H1 (cell line): ENCODE results near the gene FXYD3. TPM values are rescaled to one million over a fixed set of nuclear protein-coding genes. Genes with fewer than 3 reads are reported as not detected.
A peak's percentile ranks its signal among the peaks of the same experiment; 100 is the strongest.

Experiments used
- CTCF ChIA-PET: fragments of 300-600 bp; sonication (Branson Sonifier 250); formaldehyde crosslinking; loops from one replicate; lab custom pipeline; 2021; ENCODE audit not compliant: partially characterized antibody; lab: Charles Lee
- POLR2A ChIA-PET: fragments of 300-600 bp; sonication (Branson Sonifier 250); formaldehyde crosslinking; loops from one replicate; lab custom pipeline; 2021; ENCODE audit warnings: inconsistent platforms; ENCODE audit not compliant: partially characterized antibody; lab: Charles Lee
- DNase-seq, 2 experiments: peaks; one replicate each; pipeline versions ENCODE4 v3.0.0 to v3.0.0-alpha.2; 2010 to 2022; ENCODE audit warnings: low spot score in 2 of 2, low read depth in 1 of 2, mixed read lengths in 1 of 2
- FAIRE-seq: peaks from 2 replicates; lab custom pipeline; 2011; peaks lifted over from hg19 to GRCh38; lab: Jason Lieb, UNC
- H2AFZ ChIP-seq: 2 replicates; pipeline ENCODE4 v1.8.1; 2012; ENCODE audit warnings: low read length, inconsistent platforms
- H2AK5ac ChIP-seq: 2 replicates; pipeline ENCODE4 v1.6.1; 2013; ENCODE audit warnings: low read depth, low read length
- H2BK120ac ChIP-seq: replicated peaks from 2 replicates; pipeline ENCODE3; 2013; ENCODE audit warnings: low read depth, low read length, inconsistent platforms
- H2BK12ac ChIP-seq: 2 replicates; pipeline ENCODE4 v1.6.1; 2013; ENCODE audit warnings: low read depth, low read length
- H2BK15ac ChIP-seq: 2 replicates; pipeline ENCODE4 v1.6.1; 2013; ENCODE audit warnings: low read length
- H2BK20ac ChIP-seq: 2 replicates; pipeline ENCODE4 v1.6.1; 2013; ENCODE audit warnings: low read length
- H2BK5ac ChIP-seq: 2 replicates; pipeline ENCODE4 v1.6.1; 2013; ENCODE audit warnings: low read depth, low read length
- H3K14ac ChIP-seq: 2 replicates; pipeline ENCODE4 v1.6.1; 2013; ENCODE audit warnings: inconsistent platforms; ENCODE audit not compliant: insufficient read length
- H3K18ac ChIP-seq: 2 replicates; pipeline ENCODE4 v1.6.1; 2013; ENCODE audit warnings: low read length; ENCODE audit errors: extremely low read depth
- H3K23ac ChIP-seq: 2 replicates; pipeline ENCODE4 v1.6.1; 2013; ENCODE audit warnings: inconsistent platforms; ENCODE audit not compliant: insufficient read length
- H3K23me2 ChIP-seq: 2 replicates; pipeline ENCODE4 v1.6.1; 2013; ENCODE audit warnings: low read depth, low read length
- H3K27ac ChIP-seq: 2 replicates; pipeline ENCODE4 v1.6.1; 2011; ENCODE audit warnings: low read depth, low read length, inconsistent platforms
- H3K27me3 ChIP-seq, 4 experiments: replicated peaks in 1 of 4; 1 replicate in 1 of 4; 2 replicates in 3 of 4; pipeline versions ENCODE4 v1.6.1 to v1.8.1; 2011 to 2013; ENCODE audit warnings: low read length in 3 of 4, mild to moderate bottlenecking in 3 of 4, inconsistent platforms in 2 of 4, mixed read lengths in 2 of 4, moderate library complexity in 1 of 4; ENCODE audit not compliant: control insufficient read depth in 3 of 4, insufficient read depth in 3 of 4; ENCODE audit errors: extremely low read depth in 1 of 4
- H3K36me3 ChIP-seq, 4 experiments: 2 replicates each; pipeline versions ENCODE4 v1.6.1 to v1.8.1; 2011 to 2013; ENCODE audit warnings: mild to moderate bottlenecking in 4 of 4, low read length in 3 of 4, moderate library complexity in 2 of 4, control low read depth in 1 of 4, inconsistent platforms in 1 of 4; ENCODE audit not compliant: insufficient read depth in 4 of 4, control insufficient read depth in 2 of 4
- H3K4ac ChIP-seq: replicated peaks from 2 replicates; pipeline ENCODE3; 2013; ENCODE audit warnings: low read length, low read depth, mixed read lengths, inconsistent platforms; ENCODE audit not compliant: insufficient read length
- H3K4me1 ChIP-seq, 4 experiments: replicated peaks in 1 of 4; 1 replicate in 1 of 4; 2 replicates in 3 of 4; pipeline versions ENCODE4 v1.6.1 to v1.8.1; 2011 to 2013; ENCODE audit warnings: low read length in 3 of 4, inconsistent platforms in 2 of 4, mixed read lengths in 1 of 4; ENCODE audit not compliant: insufficient read depth in 4 of 4, control insufficient read depth in 3 of 4
- H3K4me2 ChIP-seq, 2 experiments: 2 replicates each; pipeline versions ENCODE4 v1.6.1 to v1.8.1; 2011 to 2013; ENCODE audit warnings: low read depth in 2 of 2, low read length in 2 of 2, control low read depth in 1 of 2, inconsistent platforms in 1 of 2, mild to moderate bottlenecking in 1 of 2; ENCODE audit not compliant: insufficient read depth in 1 of 2
- H3K4me3 ChIP-seq, 4 experiments: fragments of 200-600, 300-600 bp in 1 of 4; sonication (generic), shearing (Covaris generic), sonication (Bioruptor Twin) in 1 of 4; 2 replicates each; pipeline versions ENCODE4 v1.5.1 to v1.8.1; 2011 to 2016; ENCODE audit warnings: low read length in 4 of 4, low read depth in 3 of 4, control low read depth in 2 of 4, inconsistent platforms in 2 of 4, mild to moderate bottlenecking in 2 of 4, mixed read lengths in 1 of 4, moderate library complexity in 1 of 4; ENCODE audit not compliant: insufficient read depth in 2 of 4; ENCODE audit errors: extremely low read depth in 1 of 4
- H3K56ac ChIP-seq: replicated peaks from 2 replicates; pipeline ENCODE3; 2013; ENCODE audit warnings: low read depth, mild to moderate bottlenecking, mixed read lengths, low read length, inconsistent platforms; ENCODE audit not compliant: insufficient read length
- H3K79me1 ChIP-seq: 2 replicates; pipeline ENCODE4 v1.6.1; 2013; ENCODE audit warnings: low read depth, low read length, control low read depth
- H3K79me2 ChIP-seq, 2 experiments: 2 replicates each; pipeline versions ENCODE4 v1.6.1 to v1.8.1; 2012 to 2013; ENCODE audit warnings: low read length in 2 of 2, mild to moderate bottlenecking in 2 of 2, inconsistent platforms in 1 of 2; ENCODE audit not compliant: insufficient read depth in 2 of 2, control insufficient read depth in 1 of 2
- H3K9ac ChIP-seq, 4 experiments: replicated peaks in 1 of 4; 1 replicate in 1 of 4; 2 replicates in 3 of 4; pipeline versions ENCODE4 v1.6.1 to v1.8.1; 2011 to 2013; ENCODE audit warnings: low read depth in 3 of 4, low read length in 3 of 4, control low read depth in 2 of 4, mild to moderate bottlenecking in 2 of 4, moderate library complexity in 2 of 4, inconsistent platforms in 1 of 4; ENCODE audit errors: extremely low read depth in 1 of 4
- H3K9me3 ChIP-seq, 2 experiments: 2 replicates each; pipeline versions ENCODE4 v1.6.1 to v1.8.1; 2012 to 2013; ENCODE audit warnings: mild to moderate bottlenecking in 2 of 2, moderate library complexity in 2 of 2, control low read depth in 1 of 2, inconsistent platforms in 1 of 2, low read depth in 1 of 2, low read length in 1 of 2, mixed read lengths in 1 of 2; ENCODE audit not compliant: insufficient read depth in 2 of 2
- H4K20me1 ChIP-seq, 2 experiments: replicated peaks in 1 of 2; 2 replicates each; pipeline versions ENCODE3 to v1.8.1; 2011 to 2013; ENCODE audit warnings: inconsistent platforms in 2 of 2, low read length in 2 of 2, mild to moderate bottlenecking in 1 of 2; ENCODE audit not compliant: insufficient read depth in 2 of 2, control insufficient read depth in 1 of 2
- H4K5ac ChIP-seq: 2 replicates; pipeline ENCODE4 v1.6.1; 2013; ENCODE audit warnings: low read length, low read depth, mixed read lengths, inconsistent platforms; ENCODE audit not compliant: insufficient read length
- H4K8ac ChIP-seq: 2 replicates; pipeline ENCODE4 v1.8.0; 2013; ENCODE audit warnings: mild to moderate bottlenecking, moderate library complexity, low read length, inconsistent platforms; ENCODE audit not compliant: insufficient read depth; ENCODE audit errors: extremely low read depth
- H4K91ac ChIP-seq: replicated peaks from 2 replicates; pipeline ENCODE3; 2013; ENCODE audit warnings: low read length, mixed read lengths, inconsistent platforms; ENCODE audit not compliant: insufficient read length
- ASH2L ChIP-seq: fragments of 200-600, 300-600 bp; sonication (generic); IDR thresholded peaks from one replicate; pipeline ENCODE4 v1.7.1; 2017; ENCODE audit warnings: low read length
- CBX5 ChIP-seq: fragments of 300-800, 300-1000 bp; sonication (generic); IDR thresholded peaks from 2 replicates; pipeline ENCODE4 v1.7.1; 2016; ENCODE audit warnings: antibody characterized with exemption, low read length, low read depth
- CBX8 ChIP-seq: fragments of 300-800, 300-1000 bp; sonication (generic); IDR thresholded peaks from 2 replicates; pipeline ENCODE4 v1.7.1; 2016; ENCODE audit warnings: low read depth, low read length, borderline replicate concordance
- CREB1 ChIP-seq: IDR thresholded peaks from 2 replicates; pipeline ENCODE4 v1.6.1; 2012; ENCODE audit warnings: inconsistent platforms
- MAX ChIP-seq: IDR thresholded peaks from 2 replicates; pipeline ENCODE4 v1.6.1; 2012; ENCODE audit warnings: inconsistent platforms
- RAD21 ChIP-seq, 2 experiments: IDR thresholded peaks in 1 of 2; conservative IDR thresholded peaks in 1 of 2; 2 replicates each; pipeline ENCODE4 v1.6.1; 2011; ENCODE audit warnings: low read depth in 2 of 2, low read length in 2 of 2, improper control_type of control experiment in 1 of 2, inconsistent platforms in 1 of 2, mild to moderate bottlenecking in 1 of 2, moderate library complexity in 1 of 2
- RNF2 ChIP-seq: fragments of 200-900, 300-1000 bp; sonication (generic); IDR thresholded peaks from 2 replicates; pipeline ENCODE4 v1.7.1; 2016; ENCODE audit warnings: borderline replicate concordance, low read depth, mild to moderate bottlenecking, antibody characterized with exemption, low read length; ENCODE audit not compliant: poor library complexity, severe bottlenecking; ENCODE audit errors: missing control alignments
- SIN3A ChIP-seq, 2 experiments: IDR thresholded peaks in 1 of 2; conservative IDR thresholded peaks in 1 of 2; 2 replicates each; pipeline ENCODE4 v1.6.1; 2011 to 2012; ENCODE audit warnings: low read length in 2 of 2, improper control_type of control experiment in 1 of 2, low read depth in 1 of 2, mild to moderate bottlenecking in 1 of 2
- TAF1 ChIP-seq: IDR thresholded peaks from 2 replicates; pipeline ENCODE4 v1.6.1; 2011; ENCODE audit warnings: mild to moderate bottlenecking, low read depth, low read length
- TCF12 ChIP-seq: IDR thresholded peaks from 2 replicates; pipeline ENCODE4 v1.6.1; 2011; ENCODE audit warnings: low read depth, mild to moderate bottlenecking, low read length
- WGBS, 2 experiments: shearing (Covaris generic) in 1 of 2; methylation state at CpG; one replicate each; pipeline versions ENCODE4 v1.1.6 to v1.1.7; 2013 to 2015; ENCODE audit warnings: low lambda C conversion rate in 2 of 2, mixed read lengths in 2 of 2, inconsistent platforms in 1 of 2, low coverage in 1 of 2, missing lambda C conversion rate in 1 of 2; ENCODE audit not compliant: insufficient replicate concordance in 2 of 2, insufficient coverage in 1 of 2, insufficient read length in 1 of 2; ENCODE audit errors: extremely low coverage in 1 of 2, missing lambda C conversion rate in 1 of 2; 5-methylcytosine and 5-hydroxymethylcytosine counted together
- polyA plus RNA-seq, 7 experiments: library from polyadenylated mRNA; depleted of rRNA in 3 of 7; stranded (reverse) in 5 of 7; unstranded in 2 of 7; fragments of >200 nt in 5 of 7; fragments of 200-250 nt in 2 of 7; gene quantifications; 1 replicate in 5 of 7; 2 replicates in 1 of 7; 4 replicates in 1 of 7; pipeline versions ENCODE4 v1.2.1 to v1.2.3, GENCODE V29; 2011 to 2013; ENCODE audit warnings: missing spikeins in 2 of 7, mixed read lengths in 2 of 7
- total RNA-seq: library from RNA; stranded (reverse); fragmentation: NEBNext Ultra II Directional; extraction: Animal tissue kit (Norgen Biotek cat#: 25700); gene quantifications from 2 replicates; pipeline ENCODE4 v1.2.1, GENCODE V29; 2021

Gene FXYD3
- total and polyA plus RNA-seq, 2 of the 8 experiments (the other 6 are each of a cell fraction or from before 2014, with no cell fraction given) = 0.33 TPM; not detected in 1

DNA sequence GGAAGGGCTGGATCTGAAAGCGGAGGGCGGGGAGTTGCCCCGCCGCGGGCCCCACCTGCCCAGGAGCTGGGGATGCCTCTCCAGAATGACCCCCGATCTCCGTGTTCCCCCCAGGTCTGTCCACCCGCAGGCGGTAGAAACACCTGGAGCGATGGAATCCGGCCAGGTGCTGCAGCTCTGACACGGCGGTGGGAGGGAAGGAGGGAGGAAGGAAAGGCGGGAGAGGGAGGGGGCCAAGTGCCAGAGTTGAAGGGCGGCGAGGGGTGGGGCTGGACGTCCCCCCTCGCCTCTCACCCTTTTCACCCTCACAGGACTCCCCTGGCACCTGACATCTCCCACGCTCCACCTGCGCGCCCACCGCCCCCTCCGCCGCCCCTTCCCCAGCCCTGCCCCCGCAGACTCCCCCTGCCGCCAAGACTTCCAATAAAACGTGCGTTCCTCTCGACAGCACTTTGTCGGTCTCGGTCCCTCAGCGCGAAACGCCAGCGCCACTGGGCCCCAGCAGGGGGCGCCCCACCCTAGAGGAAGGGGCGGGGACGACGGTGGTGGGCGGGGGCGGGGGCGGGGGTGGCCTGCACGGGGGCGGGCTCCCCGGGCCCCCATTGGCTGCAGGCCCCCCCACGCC lies 27.1 kb downstream of the FXYD3 start:
- Histone ChIP-seq H3K4me1 (peaks cover 5 to 32% (median 25%) of the 10 kb centered on the region in 4 experiments), H4K5ac (no peak overlapping the region), H3K27me3 (peaks cover 0 to 15% (median 8%) of the 10 kb centered on the region in 4 experiments; a peak in 5 of 7 replicates), H3K18ac (no peak overlapping the region; the same call in 1 of the 2 replicates), H3K56ac (no peak overlapping the region), H3K79me1 (no peaks in the 10 kb centered on the region), H2BK20ac (no peak overlapping the region), H3K4me2 (peak overlapping the region; percentile 78 to 89), H4K91ac (no peak overlapping the region), H2BK12ac (0 out of 2 replicates have a peak overlapping the region, but pooled peaks have one; percentile 9), H3K9ac (no peak overlapping the region; a peak in 1 of 7 replicates), H2BK15ac (no peak overlapping the region), H3K9me3 (no peaks in the 10 kb centered on the region), H4K8ac (no peak overlapping the region), H2BK5ac (peak overlapping the region; percentile 10; the same call in 1 of the 2 replicates), H2BK120ac (no peak overlapping the region), H3K36me3 (no peaks in the 10 kb centered on the region), H3K79me2 (no peaks in the 10 kb centered on the region), H4K20me1 (peaks cover 0 to 3% of the 10 kb centered on the region in 2 experiments), H3K23ac (no peak overlapping the region), H3K27ac (no peak overlapping the region), H3K4ac (no peak overlapping the region), H2AK5ac (no peak overlapping the region), H3K4me3 (peak overlapping the region; percentile 48 to 68 (median 54)), H3K23me2 (peaks cover 20% of the 10 kb centered on the region; the same call in 1 of the 2 replicates), H2AFZ (no peak overlapping the region), H3K14ac (no peak overlapping the region)
- CTCF ChIA-PET = interaction anchor here (0.6 to 10.2 kb wide), 32 partner anchors 10 to 406 kb away, joined by 3 to 154 read pairs (median 4); partner anchors contain the start of genes FXYD3 and FXYD5
- FAIRE-seq (no peak), DNase-seq (peak in 1 of 2 experiments; percentile 86)
- WGBS, 2 experiments = 1% methylated on average over 13 of the region's 46 CpGs; no CpG with 5 or more reads in 1 of the 2 experiments
- POLR2A ChIA-PET = interaction anchor here (0.6 to 4.8 kb wide), 19 partner anchors 11 to 368 kb away, joined by 3 to 67 read pairs (median 4); partner anchors contain the start of gene FXYD5
- TF ChIP-seq ASH2L (peak; percentile 38), RNF2 (no peak), TCF12 (peak; percentile 90), MAX (peak; percentile 46), CREB1 (peak; percentile 5; the same call in 1 of the 2 replicates), SIN3A (conservative IDR thresholded peaks at IDR 0.05 in 1 of 2, IDR thresholded peaks at IDR 0.05 in 1 of 2; ENCODE audit: low read depth in 1 of 2, low read length in 2 of 2) (no peak), CBX5 (no peak), CBX8 (no peak), TAF1 (peak; percentile 11; the same call in 1 of the 2 replicates), RAD21 (IDR thresholded peaks at IDR 0.05 in 1 of 2, conservative IDR thresholded peaks at IDR 0.05 in 1 of 2; ENCODE audit: low read depth in 2 of 2, low read length in 2 of 2) (peak in 1 of 2 experiments; percentile 56; a peak in 3 of 4 replicates)
